GM18505 (cell line): ENCODE results near the gene TMPRSS4.

Experiments used
- ATAC-seq: cut with Tn5 transposase; IDR thresholded peaks from one replicate; pipeline ENCODE4 v1.9.1; 2021; ENCODE audit not compliant: unreplicated experiment
- POLR2A ChIP-seq: IDR thresholded peaks from 4 replicates; pipeline ENCODE4 v1.6.1; 2011; ENCODE audit warnings: borderline replicate concordance; ENCODE audit not compliant: insufficient read depth, insufficient read length; ENCODE audit errors: extremely low read depth

TMPRSS4 gene

DNA sequence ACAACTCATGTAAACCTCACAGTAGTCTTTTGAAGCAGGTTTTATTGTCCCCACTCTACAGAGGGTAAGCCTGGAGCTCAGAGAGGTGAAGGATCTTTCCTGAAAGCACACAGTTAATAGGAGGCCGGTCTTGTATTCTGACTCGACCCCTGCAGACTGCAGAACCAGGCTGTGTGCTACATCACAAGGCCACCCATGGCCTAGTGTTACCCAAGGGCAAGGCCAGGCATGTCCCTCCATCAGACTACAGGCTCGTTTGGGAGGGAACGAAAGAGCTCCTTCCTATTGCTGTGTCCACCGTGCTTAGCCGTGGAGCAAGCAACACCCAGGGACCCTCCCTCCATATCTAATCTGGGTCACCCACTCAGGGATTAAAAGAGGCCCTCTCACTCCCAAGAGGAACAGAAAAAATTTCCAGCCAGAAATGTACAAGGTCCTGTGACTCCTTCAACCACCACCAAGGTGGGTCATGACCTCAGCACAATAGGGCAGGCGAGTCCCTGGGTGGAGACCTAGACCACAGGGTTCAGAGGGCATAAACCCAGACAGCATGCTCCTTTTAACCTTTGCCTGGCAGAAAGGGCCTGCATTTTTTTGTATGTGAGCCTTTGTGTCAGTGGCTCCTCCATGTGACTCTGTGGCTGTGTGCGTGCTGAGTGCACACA lies 16.2 kb downstream of the TMPRSS4 start:
- no peak for TF ChIP-seq POLR2A
- no peak for ATAC-seq

DNA sequence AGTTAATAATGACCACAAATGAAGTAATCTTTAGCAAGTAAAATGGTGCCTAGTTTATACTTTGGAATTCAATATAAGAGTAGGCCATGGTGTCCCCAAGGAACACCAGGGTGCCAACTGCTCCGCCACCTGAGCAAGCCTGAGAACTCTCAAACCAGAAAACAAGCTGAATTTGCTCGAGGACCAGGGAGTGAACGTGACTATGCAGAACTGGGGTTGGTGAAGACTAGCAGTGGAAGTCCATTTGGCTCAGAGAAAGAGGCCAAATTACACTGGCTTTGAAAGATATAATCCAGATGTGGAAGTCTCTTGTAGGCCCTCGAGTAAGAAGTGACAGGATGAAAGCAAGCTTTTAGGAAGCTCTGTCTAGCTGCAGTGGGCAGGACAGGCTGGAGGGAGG lies 18.6 kb downstream of the TMPRSS4 start:
- no peak for ATAC-seq
- no peak for TF ChIP-seq POLR2A

DNA sequence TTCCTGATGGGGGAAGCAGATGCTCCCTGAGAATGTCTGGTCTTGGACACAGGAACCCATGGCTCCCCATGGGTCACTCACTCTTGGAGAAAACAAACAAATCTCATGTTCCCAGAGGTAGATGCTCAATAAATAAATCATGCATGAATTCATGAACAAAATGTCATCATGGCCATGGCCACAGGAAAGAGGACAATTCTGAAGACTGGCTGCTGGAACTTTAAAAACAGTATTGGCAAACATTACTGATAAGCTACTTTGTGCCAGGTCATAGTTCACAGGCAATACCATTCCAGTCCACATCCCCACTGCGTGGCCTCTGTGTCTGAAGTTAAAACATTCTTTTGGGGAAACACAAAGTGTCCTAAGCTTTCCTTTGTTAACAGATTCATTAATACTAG lies 19.1 kb downstream of the TMPRSS4 start:
- ATAC-seq, result no peak
- TF ChIP-seq POLR2A, result no peak

DNA sequence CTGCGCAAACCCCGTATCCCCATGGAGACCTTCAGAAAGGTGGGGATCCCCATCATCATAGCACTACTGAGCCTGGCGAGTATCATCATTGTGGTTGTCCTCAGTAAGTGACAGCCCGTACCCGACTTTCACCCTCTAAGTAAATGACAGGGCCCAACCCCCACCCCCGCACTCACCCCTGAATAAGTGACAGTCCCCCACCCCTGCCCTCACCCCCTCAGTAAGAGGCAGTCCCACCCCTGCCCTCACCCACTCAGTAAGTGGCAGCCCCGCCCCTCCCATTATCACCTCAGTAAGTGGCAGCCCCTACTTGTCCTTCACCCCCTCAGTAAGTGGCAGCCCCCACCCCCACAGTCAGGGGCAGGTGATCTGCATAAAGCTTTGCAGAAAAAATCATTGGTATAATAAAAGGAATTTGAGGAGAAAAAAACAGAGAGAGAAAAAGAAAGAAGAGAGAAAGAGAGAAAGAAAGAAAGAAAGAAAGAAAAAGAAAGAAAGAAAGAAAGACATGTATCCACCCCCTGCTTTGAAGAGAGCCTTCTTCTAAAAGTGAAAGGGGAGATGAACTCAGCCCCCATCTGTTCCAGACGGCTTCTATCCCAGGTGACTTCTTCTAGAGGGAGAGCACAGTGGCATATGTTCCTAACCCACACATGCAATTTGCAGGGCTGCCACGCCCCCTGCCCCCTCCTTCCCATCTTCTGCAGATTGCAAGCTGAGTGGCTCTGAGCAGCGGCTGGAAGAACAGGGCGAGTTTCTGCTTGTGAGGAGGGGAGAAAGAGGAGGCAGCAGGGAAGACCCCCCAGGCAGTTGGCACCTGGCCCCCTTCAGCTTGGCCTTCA lies 22.3 kb downstream of the TMPRSS4 start:
- no peak for TF ChIP-seq POLR2A
- ATAC-seq, result no peak

DNA sequence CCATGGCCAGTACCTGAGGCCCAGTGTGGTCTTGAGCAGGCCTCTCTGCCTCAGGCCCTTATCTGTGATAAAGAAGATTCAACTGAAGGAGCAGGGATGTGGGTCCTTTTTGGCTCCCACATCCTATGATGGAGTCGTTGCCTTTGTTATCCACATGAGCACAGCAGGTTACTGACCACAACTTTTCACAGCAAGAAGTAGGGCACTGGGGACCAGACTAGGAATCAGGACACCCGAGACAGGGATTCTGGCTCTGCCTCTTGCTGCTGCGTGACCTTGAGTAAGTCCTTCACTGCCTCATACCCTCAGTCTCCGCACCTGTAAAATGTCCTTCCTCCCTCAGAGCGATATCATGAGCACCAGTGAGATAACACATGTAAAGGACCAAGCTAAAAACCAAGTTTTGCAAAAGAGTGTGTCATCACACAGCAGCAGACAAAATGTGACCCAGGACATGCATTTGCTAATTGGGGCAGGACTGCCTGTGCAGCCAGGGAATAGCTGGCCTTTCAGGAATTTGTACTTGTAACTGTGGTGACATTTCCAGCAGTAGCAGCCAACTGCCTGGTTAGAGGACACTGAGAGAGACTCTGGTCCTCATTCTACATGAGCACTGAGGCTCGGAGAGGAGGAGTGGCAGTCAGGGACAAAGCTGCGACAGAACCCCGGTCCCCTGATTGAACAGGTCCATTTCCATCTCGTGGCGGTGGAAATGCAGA lies 23.1 kb downstream of the TMPRSS4 start:
- ATAC-seq, result no peak

DNA sequence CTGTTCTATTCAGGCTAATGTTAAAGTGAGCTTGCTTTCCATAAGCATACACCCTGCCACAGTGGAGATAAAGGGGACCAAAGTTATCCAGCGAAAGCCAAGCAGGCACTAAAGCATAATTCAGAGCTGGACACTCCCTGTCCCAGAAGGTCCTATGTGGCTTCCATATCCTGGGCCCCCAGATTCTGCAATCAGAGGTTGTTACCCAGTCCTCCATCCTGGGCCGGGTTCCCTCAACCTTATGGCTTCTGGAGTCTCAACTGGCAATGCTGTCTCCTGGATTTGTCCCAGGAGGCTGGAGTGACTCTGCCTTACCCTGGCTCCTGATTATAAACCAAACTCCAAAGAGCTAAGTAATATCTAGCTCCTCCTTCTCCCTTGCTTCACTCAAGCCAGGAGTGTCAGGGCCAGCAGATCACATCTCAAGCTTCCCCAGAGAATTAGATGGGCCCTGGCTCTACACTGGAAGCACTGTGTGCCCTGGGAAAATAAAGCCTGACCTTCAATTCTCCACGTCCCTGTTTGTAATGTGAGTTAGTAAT lies 23.9 kb downstream of the TMPRSS4 start:
- no peak for ATAC-seq
- TF ChIP-seq POLR2A, result no peak

More for the DNA sequence above, 23.1 kb downstream of the TMPRSS4 start:
- no peak for TF ChIP-seq POLR2A

GRCh38 chr11:118102721-118103261 lies 25.9 kb downstream of the TMPRSS4 start:
- no peak for TF ChIP-seq POLR2A
- no peak for ATAC-seq

DNA sequence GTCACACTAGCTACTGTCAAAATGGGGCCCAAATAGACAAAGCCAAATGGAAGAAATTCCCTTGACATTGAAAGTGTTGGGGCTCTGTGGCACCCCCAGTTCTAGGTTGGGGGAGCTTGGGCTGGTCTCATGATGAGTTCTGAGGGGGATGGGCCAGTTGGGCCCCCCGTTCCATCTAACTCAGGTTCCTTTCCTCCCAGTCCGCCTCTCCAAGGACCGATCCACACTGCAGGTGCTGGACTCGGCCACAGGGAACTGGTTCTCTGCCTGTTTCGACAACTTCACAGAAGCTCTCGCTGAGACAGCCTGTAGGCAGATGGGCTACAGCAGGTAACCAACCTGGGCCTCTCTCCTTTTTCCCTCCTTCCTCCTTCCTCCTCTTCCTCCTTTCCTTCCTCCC lies 27.6 kb downstream of the TMPRSS4 start:
- no peak for ATAC-seq
- TF ChIP-seq POLR2A, result no peak

DNA sequence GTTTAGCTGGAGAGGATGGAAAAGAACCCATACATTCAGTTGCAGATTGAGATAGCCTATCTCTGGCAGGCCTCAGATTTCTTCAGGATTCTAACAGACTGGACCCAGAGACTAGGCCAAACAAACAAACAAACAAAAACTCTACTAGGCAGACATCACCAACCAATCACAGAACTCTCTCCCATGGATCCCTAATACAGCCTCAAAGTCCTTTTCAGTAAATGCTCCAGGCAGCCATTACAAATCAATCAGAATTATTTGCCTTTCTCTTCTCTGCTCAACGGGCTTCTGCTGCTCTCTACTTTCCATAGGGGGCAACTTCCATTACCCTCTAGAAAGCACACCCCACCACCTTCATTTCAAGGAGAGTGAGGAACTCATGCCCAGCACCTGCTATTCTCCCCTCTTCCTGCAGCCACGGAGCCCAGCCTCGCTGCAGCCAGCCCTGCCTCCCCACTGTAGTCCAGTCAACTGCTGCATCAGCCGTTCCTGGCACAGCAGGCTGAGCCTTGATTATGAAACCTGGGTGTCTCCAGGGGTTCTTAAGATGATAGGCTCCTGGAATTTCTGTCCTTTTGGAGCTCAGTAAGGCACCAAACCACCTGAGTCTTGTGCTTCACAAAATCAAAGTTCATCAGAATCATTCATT lies 28.9 kb downstream of the TMPRSS4 start:
- no peak for ATAC-seq
- no peak for TF ChIP-seq POLR2A

DNA sequence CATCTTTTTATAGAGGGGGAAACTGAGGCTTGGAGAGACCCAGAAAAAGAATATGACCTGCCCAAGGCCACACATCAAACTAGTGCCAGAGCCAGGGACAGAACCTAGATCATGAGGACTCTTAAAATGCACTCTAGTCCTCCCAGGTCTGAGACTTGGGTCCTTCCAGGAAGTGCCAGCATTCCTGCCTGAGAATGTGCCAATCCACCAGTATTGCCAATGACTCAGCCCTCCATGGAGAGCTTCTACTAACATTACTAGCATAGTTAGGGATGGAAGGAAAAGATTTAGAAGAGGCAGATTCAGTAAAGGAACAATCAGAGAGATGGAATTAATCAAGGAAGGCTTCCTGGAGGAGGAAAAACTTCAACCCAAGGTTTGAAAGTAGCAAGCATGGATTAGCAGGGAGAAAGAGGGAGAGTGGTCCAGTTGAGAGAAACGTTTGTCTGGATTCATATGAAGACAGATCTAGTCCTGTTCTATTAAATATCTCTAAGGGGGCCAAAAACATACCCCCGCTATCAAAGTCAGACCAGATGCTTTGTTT lies 30.0 kb downstream of the TMPRSS4 start:
- no peak for ATAC-seq
- no peak for TF ChIP-seq POLR2A

GRCh38 chr11:118108513-118108912 lies 31.6 kb downstream of the TMPRSS4 start:
- ATAC-seq, result no peak
- no peak for TF ChIP-seq POLR2A

DNA sequence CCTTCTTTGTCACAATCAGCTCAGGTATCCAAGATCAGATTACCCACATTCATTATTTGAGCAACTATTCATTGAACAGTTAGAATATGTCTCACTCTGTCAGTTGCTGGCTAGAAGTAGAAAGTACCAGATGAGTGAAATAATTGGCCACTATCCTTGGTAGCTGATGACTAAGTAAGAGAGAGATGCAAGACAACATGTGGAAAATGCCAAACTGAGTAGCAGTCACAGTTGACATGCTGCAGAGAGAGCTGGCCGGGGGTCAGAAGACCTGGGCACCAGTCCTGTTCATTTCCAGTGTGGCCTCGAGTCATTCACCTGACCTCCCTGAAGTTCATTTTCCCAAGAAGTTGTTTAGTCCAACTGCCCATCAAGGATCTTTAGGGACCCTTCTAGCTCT lies 32.4 kb downstream of the TMPRSS4 start:
- no peak for TF ChIP-seq POLR2A
- no peak for ATAC-seq

DNA sequence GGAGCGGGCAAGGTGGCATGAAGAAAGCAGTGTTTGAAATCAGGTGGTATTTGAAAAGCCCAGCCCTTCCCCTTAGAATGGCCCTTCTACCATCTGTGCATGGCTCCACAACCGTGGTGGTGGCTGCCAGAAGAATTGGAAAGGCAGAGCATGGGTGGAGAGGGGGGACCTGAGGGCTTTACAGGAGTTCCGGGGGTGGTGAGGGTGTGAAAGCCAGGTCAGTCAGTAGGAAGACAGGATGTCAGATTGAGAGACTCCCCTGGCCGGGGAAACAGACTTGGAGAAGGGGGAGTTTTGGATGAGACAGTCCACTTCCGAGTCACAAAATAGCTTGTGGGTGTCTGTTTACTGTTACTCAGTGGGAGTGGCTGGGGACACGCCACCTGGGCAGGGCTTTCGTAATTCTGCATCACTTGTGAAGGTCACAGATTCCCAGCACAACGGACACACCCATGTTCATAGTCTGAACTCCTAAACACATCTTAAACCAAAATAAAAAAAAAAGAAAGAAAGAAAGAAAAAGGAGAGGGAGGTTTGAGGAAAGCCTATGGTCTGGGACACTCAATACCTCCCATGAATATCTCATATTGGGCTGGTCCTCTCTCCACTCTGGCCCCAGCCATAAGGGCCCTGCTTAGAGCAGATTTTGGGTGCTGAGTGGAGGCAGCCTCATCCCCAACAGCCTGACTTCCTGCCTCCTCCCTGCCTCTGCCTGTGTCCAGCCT lies 34.3 kb downstream of the TMPRSS4 start:
- TF ChIP-seq POLR2A, result no peak
- no peak for ATAC-seq

GRCh38 chr11:118111744-118112035 lies 34.8 kb downstream of the TMPRSS4 start:
- ATAC-seq, result no peak
- no peak for TF ChIP-seq POLR2A
